Body of pancreas (tissue), 4 donors: ENCODE data around the gene TIMMDC1. TPM values are rescaled to one million over a fixed set of nuclear protein-coding genes. Genes with fewer than 3 reads are reported as not detected.

Source experiments
- ATAC-seq: fragments of 150-250 bp; one replicate; pipeline ENCODE4 v1.9.1; 2016
- DNase-seq, 4 donors: peaks; one replicate each; pipeline ENCODE4 v3.0.0-alpha.2; 2019
- H3K27ac ChIP-seq, 4 donors: fragments of 200-600 bp; sonication (generic); 1 replicate in 3 of 4; 2 replicates in 1 of 4; pipeline versions ENCODE4 v1.5.1 to v1.6.1; 2016 to 2019; ENCODE audit warnings: mild to moderate bottlenecking in 1 of 4, mixed read lengths in 1 of 4, moderate library complexity in 1 of 4
- H3K27me3 ChIP-seq, 2 donors: fragments of 200-600 bp; sonication (generic); one replicate each; pipeline ENCODE4 v1.6.0; 2016; ENCODE audit warnings: mild to moderate bottlenecking in 1 of 2
- H3K36me3 ChIP-seq, 2 donors: fragments of 200-600 bp; sonication (generic); replicated peaks in 1 of 2; 2 replicates each; pipeline ENCODE4 v1.5.1; 2016; ENCODE audit warnings: low read depth in 2 of 2; ENCODE audit not compliant: insufficient read depth in 1 of 2
- H3K4me1 ChIP-seq: fragments of 200-600 bp; sonication (generic); one replicate; pipeline ENCODE4 v1.6.0; 2016
- H3K4me3 ChIP-seq, 2 donors: fragments of 200-600 bp; sonication (generic); 1 replicate in 1 of 2; 2 replicates in 1 of 2; pipeline ENCODE4 v1.5.1; 2016 to 2019
- H3K9me3 ChIP-seq, 3 donors: fragments of 200-600 bp; sonication (generic); 1 replicate in 2 of 3; 2 replicates in 1 of 3; pipeline ENCODE4 v1.5.1; 2016
- POLR2A ChIP-seq, 3 donors: fragments of 450-650 bp; IDR thresholded peaks; one replicate each; pipeline ENCODE4 v1.6.1; 2016; ENCODE audit warnings: antibody characterized with exemption in 3 of 3, mild to moderate bottlenecking in 2 of 3
- WGBS, 2 donors: methylation state at CpG; one replicate each; pipeline ENCODE4 v1.1.5; 2017; 5-methylcytosine and 5-hydroxymethylcytosine counted together
- intact Hi-C: fragments of 100-400 bp; cut with DNase I; formaldehyde crosslinking; loops from one replicate; pipeline ENCODE4 v1.15.1; 2023
- total RNA-seq, 2 donors: library from RNA; depleted of rRNA; stranded (reverse); fragments of >200 nt; gene quantifications; one replicate each; pipeline ENCODE4 v1.1.0, GENCODE V29; 2016
- TF ChIP-seq, protein P1 (sequence below), 7 experiments: fragments of 450-650 bp in 4 of 7; fragments of 200-600 bp in 3 of 7; sonication (generic) in 3 of 7; IDR thresholded peaks; one replicate each; pipeline ENCODE4 v1.5.1; 2016 to 2019; ENCODE audit warnings: antibody characterized with exemption in 7 of 7

TIMMDC1 gene
- total RNA-seq, 2 donors from 2014 or later, result 15.6 to 33.0 TPM

DNA sequence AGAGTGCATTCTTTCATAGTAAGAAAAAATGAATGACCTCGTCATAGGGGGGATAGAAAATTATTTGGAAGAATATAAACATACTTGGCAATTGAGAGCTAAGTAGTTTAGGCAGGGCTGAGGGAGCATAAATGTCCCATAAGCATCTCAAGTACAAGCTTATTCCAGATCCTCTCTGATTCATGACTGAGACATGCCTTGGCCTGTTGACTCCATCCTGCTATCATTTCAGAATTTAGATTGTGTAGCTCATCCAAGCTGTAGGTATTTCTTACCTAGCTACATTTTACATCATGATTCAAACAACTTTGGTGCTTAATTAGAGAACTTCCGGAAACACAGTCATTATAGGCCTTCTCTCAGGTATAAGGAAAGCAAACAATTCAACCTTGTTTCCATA lies 17.3 kb upstream of the TIMMDC1 start:
- DNase-seq, result no peak
- Histone ChIP-seq H3K27ac (no peak overlapping the region), H3K9me3 (no peaks in the 10 kb centered on the region), H3K36me3 (peaks cover 0 to 6% of the 10 kb centered on the region in 2 donors), H3K27me3 (no peaks in the 10 kb centered on the region), H3K4me1 (no peaks in the 10 kb centered on the region), H3K4me3 (no peak overlapping the region)
- no peak for TF ChIP-seq POLR2A (IDR thresholded peaks at IDR 0.05)
- TF ChIP-seq, protein P1, sequence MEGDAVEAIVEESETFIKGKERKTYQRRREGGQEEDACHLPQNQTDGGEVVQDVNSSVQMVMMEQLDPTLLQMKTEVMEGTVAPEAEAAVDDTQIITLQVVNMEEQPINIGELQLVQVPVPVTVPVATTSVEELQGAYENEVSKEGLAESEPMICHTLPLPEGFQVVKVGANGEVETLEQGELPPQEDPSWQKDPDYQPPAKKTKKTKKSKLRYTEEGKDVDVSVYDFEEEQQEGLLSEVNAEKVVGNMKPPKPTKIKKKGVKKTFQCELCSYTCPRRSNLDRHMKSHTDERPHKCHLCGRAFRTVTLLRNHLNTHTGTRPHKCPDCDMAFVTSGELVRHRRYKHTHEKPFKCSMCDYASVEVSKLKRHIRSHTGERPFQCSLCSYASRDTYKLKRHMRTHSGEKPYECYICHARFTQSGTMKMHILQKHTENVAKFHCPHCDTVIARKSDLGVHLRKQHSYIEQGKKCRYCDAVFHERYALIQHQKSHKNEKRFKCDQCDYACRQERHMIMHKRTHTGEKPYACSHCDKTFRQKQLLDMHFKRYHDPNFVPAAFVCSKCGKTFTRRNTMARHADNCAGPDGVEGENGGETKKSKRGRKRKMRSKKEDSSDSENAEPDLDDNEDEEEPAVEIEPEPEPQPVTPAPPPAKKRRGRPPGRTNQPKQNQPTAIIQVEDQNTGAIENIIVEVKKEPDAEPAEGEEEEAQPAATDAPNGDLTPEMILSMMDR (IDR thresholded peaks at IDR 0.05), result no peak
- intact Hi-C loops, result no loop called here
- 92 to 98% methylated on average over 2 of the region's 2 CpGs for WGBS, 2 donors
- ATAC-seq, result no peak

DNA sequence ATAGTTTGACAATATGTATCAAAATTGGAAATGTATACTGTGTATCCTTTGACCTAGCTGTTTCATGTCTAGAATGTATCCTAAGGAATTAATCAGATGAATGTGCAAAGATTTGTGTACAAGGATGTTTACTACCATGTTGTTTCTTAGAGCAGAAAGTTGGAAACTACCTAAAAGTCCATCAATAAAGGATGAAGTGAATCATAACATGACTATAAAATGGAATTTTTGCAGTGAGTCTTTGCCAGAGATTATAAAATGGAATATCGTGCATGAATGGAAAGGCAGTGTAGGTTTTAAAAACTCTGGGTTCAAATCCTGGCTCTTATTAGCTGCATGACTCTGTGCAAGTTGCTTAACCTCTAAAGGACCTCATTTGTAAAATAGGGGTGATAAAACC lies 15.2 kb upstream of the TIMMDC1 start:
- Histone ChIP-seq H3K36me3 (peaks cover 0 to 6% of the 10 kb centered on the region in 2 donors), H3K27me3 (no peaks in the 10 kb centered on the region), H3K9me3 (no peaks in the 10 kb centered on the region), H3K4me1 (no peaks in the 10 kb centered on the region), H3K27ac (no peak overlapping the region), H3K4me3 (no peak overlapping the region)
- DNase-seq (no peak), ATAC-seq (no peak)
- TF ChIP-seq POLR2A (IDR thresholded peaks at IDR 0.05), result no peak
- TF ChIP-seq, protein P1 (IDR thresholded peaks at IDR 0.05), result no peak
- 92 to 95% methylated on average over 1 of the region's 1 CpG for WGBS, 2 donors
- intact Hi-C loops, result no loop called here

DNA sequence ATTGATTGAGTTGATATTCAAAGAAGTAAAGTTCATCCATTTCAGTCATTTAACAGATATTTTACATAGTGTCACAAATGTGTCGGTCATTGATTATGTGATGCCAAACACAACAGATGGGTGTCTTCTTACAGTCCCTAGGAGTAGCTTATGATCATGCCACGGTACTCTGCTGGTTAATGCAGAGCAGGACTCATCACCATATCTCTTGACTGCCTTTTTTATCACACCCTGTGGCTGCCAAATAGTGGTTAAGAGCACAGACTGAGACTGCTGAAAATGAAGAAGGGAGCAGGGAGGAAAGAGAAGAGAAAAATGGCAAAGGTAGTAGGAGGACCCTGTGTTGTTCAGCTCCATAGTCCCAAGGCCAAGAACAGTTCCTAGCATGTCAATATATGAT lies 12.8 kb upstream of the TIMMDC1 start:
- intact Hi-C loops, result no loop called here
- Histone ChIP-seq H3K4me3 (no peak overlapping the region), H3K36me3 (peaks cover 0 to 6% of the 10 kb centered on the region in 2 donors), H3K4me1 (no peaks in the 10 kb centered on the region), H3K27me3 (no peaks in the 10 kb centered on the region), H3K27ac (no peak overlapping the region), H3K9me3 (no peaks in the 10 kb centered on the region)
- ATAC-seq (no peak), DNase-seq (no peak)
- no peak for TF ChIP-seq POLR2A (IDR thresholded peaks at IDR 0.05)
- TF ChIP-seq, protein P1 (IDR thresholded peaks at IDR 0.05), result no peak
- WGBS, 2 donors, result 92% methylated on average over 2 of the region's 2 CpGs

DNA sequence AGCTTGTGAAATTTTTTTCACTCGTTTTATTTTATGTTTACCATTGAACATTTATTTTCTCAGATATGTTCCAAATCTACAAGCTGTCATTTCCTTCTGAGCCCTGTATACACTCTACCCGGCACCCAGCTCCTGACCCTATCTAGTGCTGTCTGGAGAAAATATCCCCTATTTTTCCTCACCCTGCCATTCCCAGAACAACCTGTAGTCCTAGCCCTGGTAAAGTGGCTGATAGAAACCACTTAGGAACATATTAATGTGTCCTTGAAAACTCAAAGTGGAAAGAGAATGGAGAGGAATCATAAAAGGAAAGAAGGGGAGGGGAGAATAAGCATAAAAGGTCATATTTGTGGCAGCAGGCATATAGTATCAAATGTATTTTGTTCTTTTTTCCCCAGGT lies 8.2 kb upstream of the TIMMDC1 start:
- Histone ChIP-seq H3K4me1 (no peaks in the 10 kb centered on the region), H3K4me3 (no peak overlapping the region), H3K36me3 (peaks cover 0 to 6% of the 10 kb centered on the region in 2 donors), H3K9me3 (no peaks in the 10 kb centered on the region), H3K27ac (no peak overlapping the region), H3K27me3 (no peaks in the 10 kb centered on the region)
- no peak for ATAC-seq
- no peak for DNase-seq
- intact Hi-C loops, result no loop called here
- TF ChIP-seq POLR2A (IDR thresholded peaks at IDR 0.05), result no peak
- TF ChIP-seq, protein P1 (IDR thresholded peaks at IDR 0.05), result no peak
- 72 to 97% methylated on average over 2 of the region's 2 CpGs for WGBS, 2 donors

DNA sequence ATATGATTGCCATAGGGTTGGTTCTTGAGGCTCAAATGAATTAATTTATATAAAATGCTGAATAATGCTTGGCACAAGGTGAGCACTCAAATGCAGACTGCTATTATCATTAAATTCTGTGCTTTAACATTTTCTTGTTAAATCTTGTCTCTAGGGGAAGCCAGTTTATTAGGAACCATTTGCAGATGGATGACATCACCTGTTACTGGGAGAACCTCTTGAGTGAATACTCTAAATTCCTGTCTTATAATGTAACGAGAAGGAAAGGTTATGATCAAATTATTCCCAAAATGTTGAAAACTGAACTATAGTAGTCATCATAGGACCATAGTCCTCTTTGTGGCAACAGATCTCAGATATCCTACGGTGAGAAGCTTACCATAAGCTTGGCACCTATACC lies 6.2 kb upstream of the TIMMDC1 start:
- no peak for TF ChIP-seq POLR2A (IDR thresholded peaks at IDR 0.05)
- TF ChIP-seq, protein P1 (IDR thresholded peaks at IDR 0.05), result no peak
- DNase-seq (no peak), ATAC-seq (no peak)
- no peak overlapping the region for H3K4me3 ChIP-seq
- H3K27me3 ChIP-seq, result no peaks in the 10 kb centered on the region
- peaks cover 0 to 3% of the 10 kb centered on the region in 2 donors for H3K36me3 ChIP-seq
- H3K27ac ChIP-seq, result no peak overlapping the region
- H3K4me1 ChIP-seq, result no peaks in the 10 kb centered on the region
- intact Hi-C loops, result no loop called here
- WGBS, 2 donors, result 78 to 82% methylated on average over 2 of the region's 2 CpGs
- H3K9me3 ChIP-seq, result no peaks in the 10 kb centered on the region
